HG03097 (cell line): ENCODE results near the gene NSG1.

Source experiments
- ATAC-seq: cut with Tn5 transposase; IDR thresholded peaks from one replicate; pipeline ENCODE4 v1.9.1; 2021; ENCODE audit not compliant: unreplicated experiment, low FRiP score

NSG1 gene

DNA sequence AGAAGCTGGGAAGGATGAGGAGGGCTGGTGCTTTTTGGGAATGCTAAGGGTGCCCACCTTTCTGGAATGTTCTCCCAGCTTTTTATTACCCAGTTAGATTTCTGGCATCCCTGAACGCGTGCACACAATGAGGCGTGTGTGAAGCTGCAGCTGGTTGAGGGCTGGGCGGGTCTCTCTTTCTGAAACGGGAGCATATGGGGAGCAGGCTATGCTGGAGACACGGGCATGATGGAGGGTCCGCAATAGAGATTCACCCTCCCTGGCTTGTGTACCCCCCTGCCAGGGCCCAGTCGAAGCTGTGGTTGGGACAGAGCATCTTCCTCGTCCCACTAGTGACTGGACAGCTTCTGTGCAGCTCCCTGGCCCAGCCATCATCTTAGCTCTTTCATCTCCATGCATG lies 8.5 kb downstream of the NSG1 start:
- ATAC-seq = no peak

DNA sequence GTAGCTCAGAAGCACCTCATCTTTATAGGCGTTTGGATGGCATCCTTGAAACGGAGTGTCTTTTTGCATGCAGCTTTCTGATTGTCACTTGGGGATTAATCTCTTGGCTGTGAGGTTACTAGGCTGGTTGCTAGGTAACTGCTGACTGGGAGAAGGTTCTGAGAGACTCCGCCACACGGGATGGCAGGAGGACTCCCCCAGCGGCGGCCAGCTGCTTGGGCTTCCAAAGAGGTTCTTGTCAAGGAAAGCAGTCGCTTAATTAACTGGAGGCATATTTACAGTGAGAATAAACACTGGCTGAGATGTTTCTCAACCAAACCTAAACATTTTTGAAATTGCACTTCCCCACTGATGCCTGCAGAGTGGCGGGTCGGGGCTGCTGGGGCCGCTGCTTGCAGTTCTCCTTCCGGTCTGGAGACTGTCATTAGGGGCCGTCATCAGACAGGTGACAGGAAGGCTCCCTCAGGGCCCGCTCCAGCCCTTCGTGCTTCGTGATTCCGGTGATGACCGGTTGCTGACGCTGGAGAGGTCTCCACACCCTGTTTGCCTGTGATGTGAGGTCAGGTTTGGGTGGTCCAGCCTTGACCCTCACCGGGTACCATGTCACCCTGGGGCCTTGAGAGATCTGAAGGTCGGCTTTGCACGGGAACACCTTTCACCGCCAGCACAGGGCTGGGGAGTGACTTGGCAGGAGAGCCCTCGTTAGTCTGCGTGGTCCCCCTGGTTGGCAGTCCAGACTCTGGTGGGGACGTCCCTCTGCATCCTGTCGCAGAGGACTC lies 9.1 kb downstream of the NSG1 start:
- no peak for ATAC-seq

DNA sequence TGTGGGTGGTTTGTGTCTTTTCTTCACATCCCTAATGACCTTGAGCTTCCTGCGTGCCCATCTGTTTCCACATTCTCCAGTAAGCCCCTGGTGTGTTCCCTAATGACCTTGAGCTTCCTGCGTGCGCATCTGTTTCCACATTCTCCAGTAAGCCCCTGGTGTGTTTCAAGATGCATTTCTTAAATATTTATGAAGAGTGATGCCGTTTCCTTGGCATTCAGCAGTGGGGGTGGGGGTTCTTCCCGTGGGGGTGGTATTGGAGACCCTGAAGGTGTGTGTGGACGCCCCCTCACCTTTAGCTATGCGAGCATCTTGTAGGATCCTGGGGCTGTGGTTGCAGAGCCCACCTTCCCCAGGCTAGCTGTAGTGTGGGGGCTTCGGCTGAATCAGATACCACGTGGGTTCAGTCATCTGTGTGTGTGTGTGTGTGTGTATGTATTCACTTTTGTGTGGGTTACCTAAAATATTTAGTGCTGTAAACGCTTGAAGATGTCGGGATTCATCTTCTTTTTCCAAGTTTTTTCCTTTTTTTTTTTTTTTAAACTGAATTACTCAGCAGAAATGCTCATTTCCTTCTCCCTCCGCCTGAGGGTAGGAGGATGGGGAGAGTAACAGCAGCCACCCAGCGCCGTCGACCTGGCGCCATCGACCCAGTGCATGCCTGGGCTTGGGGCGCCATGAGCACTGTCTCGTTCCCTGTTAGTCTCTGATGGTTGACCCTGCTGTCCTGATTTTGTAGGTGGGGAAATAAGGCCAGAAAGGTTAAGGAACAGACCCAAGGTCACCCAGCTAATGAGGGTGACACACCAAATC lies 9.9 kb downstream of the NSG1 start:
- no peak for ATAC-seq

DNA sequence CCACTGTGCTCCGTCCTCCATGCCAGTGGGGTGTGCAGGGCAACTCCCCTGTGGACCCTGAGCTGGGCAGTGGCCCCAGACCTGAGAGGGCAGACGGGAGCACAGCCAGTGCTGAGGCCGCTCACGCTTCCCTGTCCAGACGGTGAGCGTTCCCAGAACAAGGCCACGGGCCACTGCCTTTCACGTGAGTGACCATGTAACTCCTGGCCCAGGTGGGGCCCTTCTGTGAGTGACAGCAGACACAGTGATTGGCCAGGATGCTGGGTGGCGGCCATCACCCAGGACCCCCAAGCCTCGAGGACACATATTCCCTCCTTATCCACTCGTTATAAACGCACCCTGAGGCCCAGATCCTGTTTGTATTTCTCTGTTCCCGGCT lies 10.5 kb downstream of the NSG1 start:
- ATAC-seq = no peak

DNA sequence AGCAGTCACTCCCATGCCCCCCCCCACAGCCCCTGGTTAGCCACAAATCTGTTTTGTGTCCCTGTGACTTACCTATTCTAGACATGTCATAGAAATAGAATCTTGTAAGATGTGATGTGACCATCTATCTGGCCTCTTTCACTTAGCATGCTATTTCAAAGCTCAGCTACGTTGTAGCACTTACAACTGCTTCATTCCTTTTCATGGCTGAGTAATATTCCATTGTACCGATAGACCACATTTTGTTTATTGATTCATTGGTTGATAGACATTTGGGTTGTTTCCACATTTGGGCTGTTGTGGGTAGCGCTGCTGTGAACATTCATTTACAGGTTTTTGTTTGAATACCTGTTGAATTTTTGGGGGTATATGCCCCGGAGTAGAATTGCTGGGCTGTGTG lies 11.5 kb downstream of the NSG1 start:
- no peak for ATAC-seq

DNA sequence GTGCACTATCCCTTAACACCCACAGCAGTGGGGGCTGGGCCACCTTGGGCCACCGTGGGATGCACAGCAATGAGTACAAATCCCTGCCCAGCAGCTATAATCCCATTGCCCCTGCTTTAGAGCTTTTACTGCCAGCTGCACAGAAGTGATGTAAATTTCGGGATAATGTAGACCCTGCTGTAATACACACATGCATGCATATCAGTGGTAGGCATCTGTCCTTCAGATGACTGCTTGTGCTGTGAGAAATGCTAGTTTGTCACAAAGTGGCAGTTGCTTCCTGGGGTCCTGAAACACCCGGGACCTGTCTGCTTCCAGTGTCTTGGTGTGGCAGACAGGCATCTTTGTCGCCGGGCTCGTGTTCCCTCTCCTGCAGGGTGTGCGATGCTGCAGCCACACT lies 14.1 kb downstream of the NSG1 start:
- ATAC-seq = no peak

DNA sequence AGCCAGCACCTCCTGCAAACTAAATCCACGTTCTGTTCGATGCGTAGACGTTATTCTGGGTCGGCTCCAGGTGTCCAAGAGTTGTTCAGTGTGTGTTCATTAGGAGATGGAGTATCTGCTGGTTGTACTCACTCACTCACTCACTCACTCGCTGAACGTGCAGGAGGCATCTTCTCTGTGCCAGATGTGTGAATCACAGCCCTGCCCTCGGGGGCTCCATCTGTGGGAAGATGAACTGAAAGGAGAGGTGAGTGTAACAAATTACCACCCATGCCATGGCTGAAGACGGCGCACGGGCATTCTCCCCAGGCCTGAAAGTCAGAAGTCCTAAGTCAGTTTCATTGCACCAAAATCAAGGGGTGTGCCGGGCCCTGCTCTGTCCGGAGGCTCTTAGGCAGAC lies 16.1 kb downstream of the NSG1 start:
- no peak for ATAC-seq

DNA sequence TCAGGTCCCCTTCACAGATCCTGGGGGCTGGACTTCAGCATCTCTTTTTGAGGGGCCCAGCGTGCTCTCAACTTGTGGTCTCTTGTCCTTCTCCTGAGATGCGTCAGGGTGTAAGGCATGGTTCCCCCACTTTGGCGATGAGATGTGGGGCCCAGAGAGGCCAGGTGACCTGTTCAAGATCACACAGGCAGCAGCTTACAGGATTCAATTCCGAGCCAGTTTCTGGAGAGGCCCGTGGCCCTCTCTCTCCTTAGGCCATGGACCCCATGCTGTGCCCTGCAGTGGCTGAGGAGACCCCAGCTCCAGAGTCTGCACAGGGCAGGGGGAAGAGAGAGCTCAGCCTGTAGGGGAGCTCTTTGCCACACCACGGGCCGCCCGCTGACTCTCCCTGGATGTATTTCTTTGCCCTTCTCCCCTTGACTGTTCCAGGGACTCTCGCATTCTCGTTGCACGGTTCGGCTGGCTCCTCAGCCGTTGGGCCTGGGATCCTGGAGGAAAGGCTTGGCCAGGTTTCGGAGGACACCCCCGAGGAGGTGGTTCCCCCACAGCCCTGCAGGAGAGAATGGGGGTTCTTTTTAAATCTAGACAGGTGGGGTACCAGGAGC lies 18.6 kb downstream of the NSG1 start:
- no peak for ATAC-seq

DNA sequence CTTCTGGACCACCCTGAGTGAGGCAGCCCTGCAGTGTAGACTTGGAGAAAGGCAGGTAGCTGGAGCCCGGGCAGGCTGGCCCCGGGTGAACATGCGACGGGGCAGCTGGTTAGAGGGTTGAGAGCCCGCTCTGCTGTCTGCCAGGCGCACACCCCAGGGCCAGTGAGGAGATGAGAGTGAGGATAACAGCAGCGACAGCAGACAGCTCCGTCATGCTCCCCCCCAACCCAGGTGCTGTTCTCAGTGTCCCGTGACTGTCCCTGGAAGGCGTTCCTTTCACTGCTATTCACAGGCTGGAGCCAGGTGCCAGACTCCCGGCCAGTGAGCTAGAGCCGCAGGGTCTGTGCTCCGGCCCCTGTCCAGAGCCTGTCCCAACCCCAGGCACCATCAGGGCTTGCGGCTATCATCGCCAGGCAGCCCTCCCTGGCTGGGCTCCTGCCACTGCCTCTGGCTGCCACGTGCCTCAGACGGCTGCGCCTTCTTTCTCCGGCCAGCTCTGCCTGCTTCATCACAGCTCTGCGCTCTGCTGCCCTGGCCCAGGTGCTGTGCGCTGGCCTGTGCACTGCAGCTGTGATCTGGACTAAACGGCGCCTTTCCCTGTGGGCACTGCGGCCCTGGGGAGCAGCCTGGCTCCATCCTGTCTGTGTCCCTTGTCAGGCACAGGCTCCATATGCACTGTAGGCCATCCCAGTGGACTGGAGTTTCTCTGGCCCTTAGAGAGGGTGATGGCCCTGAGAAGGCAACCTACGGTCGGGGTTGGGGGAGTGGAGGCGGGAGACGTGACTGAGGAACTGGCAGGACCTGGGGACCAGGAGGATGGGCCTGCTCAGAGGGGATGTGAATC lies 19.8 kb downstream of the NSG1 start:
- ATAC-seq = no peak

DNA sequence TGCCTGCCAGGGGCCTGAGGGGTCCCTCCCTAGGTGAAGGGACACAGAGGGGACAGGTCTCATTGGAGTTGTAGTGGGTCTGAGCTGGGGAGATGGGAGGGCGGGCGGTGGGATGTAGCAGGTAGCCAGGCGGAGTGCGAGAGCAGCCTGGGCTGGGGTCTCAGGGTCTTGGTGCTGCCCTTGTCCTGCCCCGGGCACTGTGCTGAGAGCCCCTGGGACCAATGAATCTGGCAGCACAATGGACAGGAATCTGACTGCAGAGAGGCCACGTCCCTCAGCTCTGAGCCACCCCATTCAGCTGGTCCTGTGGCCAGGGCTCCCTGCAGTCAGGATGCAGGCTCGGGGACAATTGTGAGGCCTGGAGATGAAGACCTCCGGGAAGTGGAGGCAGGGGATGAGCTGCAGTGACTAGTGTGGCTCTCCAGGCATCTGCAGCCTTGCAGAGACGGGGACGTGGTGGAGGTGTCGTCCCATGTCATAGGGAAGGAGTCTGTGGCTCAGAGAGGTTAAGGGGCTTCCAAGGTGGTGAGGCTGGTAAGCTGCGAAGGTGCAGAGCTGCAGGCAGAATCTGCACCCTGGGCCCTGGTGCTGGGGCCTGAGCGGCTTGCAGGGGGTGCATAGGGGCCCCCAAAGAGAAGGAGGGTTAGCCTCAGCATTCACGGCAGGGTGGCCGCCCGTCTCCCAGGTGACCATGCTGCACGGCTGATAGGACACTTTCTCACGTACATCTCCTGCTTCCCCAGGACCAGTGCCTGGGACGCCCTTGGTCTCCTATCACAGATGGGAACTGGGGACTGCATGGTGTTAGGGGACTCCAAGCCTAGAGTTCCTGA lies 20.6 kb downstream of the NSG1 start:
- no peak for ATAC-seq

DNA sequence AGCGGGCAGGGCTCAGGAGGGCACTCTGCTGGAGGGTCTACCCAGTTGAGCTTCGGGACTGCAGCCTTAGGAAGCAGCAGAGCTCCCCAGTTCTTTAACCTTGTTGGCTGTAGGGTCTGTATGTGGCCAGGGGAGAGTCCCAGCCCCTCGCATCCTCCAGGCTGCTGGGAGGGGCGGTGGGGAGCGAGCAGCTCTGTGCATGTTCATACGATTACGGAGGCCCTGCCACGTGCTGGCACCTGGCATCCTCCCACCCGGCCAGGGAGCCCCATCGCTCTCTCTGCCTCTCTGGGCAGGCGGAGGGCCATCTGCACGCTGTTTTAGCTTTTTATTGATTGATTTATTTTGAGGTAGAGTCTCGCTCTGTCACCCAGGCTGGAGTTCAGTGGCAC lies 21.2 kb downstream of the NSG1 start:
- no peak for ATAC-seq

DNA sequence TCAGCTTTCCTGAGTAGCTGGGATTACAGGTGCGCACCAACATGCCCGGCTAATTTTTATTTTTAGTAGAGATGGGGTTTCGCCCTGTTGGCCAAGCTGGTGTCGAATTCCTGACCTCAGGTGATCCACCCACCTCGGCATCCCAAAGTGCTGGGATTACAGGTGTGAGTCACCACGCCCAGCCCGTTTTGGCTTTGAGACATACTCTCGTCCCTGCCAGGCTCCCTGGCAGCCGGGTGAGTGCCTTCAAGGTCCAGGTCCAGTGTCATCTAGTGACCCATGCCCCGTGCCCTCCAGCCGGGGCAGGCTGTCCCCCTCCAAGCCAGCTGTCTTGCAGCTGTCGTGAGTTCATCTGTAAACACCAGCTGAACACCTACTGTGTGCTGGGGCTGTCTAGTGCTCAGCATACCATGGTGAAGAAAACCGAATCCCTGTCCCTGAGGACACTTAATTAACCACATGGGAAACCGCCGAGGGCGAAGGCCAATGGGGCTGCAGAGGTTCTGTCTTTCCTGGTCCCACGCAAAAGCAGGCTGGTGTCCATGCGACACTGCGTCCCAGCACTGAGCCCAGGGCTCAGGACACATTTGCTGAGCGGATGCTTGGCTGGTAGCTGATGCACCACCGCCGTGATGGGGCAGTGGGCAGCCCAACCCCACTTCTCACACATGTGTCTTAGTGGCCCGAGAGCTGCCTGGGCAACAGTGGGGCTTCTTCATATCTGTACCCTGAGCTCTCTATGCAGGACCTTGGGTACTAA lies 21.9 kb downstream of the NSG1 start:
- ATAC-seq = no peak

DNA sequence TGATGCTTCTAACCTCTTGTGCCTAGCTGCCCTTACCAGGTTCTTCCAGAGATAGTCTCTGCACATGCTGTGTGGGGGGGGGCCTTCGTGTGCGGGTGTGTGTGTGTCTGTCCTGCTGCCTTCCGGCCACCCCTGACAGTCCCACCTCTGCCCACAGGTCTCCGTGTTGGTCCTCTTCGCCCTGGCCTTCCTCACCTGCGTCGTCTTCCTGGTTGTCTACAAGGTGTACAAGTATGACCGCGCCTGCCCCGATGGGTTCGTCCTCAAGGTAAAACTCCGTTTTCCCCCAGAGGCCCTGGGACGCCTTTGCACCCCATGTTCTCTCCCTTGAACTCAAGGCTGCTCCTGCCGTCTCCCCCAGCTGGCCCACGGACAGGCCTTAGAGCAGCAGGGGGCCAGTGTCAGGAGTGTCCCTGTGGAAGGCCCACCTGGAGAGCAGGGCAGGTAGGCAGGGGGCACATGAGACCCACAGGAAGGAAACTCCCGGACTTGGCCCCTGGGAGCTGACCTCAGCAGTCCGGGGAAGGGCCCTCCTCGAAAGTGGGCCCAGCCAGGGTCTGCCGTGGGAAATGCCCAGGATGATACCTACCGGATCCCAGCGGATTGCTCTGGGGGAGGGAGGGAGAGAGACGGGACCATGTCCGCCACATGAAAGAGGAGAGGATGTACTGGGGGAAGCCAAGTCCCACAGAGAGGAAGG lies 22.7 kb downstream of the NSG1 start:
- ATAC-seq = no peak

DNA sequence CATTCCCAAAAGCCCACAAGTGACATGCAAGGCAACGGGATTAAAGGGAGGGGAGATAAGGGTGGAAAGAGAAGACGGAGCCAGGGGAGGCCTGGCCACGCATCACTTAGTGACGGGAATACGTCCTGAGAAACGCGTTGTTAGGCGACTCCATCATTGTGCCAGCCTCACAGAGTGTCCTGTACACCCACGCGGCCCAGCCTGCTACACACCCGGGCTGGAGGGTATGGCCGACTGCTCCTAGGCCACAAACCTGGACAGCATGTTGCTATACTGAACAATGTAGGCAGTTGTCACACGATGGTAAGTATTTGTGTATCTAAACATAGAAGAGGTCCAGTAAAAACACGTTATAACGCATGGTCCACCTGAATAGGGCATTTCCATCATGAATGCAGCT lies 23.4 kb downstream of the NSG1 start:
- ATAC-seq = no peak

DNA sequence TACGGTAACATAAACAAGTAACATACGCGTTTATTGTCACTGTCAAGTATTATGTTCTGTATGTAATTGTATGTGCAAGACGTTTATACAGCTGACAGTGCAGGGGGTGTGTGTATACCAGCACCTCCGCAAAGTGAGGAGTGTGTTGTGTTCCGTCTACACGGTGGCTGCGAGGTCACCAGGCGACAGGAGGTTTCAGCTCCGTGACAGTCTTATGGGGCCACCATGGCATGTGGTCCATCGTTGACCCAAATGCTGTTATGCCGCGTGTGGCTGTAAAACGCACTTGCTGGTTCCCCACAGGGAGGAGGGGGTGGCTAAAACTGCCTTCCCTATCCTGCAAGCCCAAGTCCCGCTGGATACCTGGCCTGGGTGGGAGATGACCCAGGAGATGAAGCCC lies 25.0 kb downstream of the NSG1 start:
- no peak for ATAC-seq

DNA sequence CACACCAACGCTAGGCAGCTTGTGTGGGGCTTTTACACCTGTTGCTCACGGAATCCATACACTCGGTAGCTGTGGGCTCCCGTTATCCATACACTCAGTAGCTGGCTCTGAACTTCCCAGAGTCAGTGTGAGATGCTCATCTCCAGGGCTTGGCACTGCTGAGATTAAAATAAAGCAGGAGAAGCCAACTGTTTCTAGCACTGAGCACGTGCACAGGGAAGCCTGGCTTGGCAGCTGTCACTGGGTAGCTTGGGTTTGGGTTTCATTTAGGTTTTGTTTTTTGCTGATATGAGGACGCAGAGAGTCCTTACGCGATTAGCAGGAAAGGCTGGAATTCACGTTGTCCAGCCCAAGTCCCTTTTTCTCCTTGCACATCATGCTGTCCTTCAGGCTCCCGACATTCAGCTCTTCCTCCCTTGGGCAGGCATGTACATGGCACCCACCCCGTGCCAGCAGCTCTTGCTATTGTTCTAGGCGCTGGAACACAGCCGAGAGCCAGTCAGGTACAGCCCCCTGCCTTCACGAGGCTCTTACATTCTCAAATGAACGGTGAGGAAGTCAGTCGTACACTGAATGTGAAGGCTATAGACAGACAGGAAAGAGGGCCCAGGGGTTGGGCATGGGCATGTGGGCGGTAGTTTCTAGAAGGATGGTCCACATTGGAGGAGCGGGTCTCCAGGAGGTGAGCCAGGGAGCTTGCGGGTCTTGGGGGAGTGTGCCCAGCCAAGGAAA lies 25.9 kb downstream of the NSG1 start:
- ATAC-seq = no peak

DNA sequence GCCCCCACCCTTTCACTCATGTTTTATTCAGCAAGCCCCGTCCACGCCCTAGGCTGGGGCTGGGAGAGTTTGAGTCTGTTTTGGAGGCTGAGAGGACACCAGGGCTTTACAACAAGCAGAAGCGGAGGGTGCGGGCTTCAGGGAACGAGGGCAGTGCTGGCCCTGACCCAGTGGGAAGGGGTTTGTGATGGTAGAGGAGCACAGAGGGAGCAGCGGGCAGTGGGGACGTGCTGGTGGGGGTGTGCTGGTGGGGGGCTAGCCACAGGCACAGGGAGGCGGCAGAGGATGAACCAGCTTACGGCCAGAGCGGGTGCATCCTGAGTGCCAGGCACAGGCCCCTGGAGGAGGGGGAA lies 26.4 kb downstream of the NSG1 start:
- no peak for ATAC-seq

DNA sequence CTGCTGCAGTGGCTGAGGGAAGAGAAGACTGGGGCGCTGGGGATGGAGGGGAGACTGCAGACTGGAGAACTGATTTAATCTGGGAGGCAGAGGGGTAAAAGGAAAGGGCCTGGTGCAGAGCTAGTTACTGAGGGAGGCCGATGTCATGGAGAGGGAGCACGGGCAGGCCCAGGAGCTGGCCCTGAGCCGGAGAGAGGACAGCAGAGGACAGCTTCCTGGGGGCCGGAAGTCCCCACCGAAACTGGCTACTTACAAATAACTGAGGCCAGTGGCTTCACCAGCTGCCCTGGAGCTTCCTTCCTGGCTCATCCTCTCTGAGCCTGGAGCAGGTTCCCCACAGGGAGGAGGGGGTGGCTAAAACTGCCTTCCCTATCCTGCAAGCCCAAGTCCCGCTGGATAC lies 26.9 kb downstream of the NSG1 start:
- ATAC-seq = no peak
